H1 (cell line): ENCODE measurements around the gene TMEM245. TPM values are rescaled to one million over a fixed set of nuclear protein-coding genes. Genes with fewer than 3 reads are reported as not detected.

Source experiments
- ATF3 ChIP-seq: IDR thresholded peaks from 2 replicates; pipeline ENCODE4 v1.6.1; 2011; ENCODE audit warnings: low read depth, mild to moderate bottlenecking, low read length; ENCODE audit not compliant: insufficient read depth
- CBX5 ChIP-seq: fragments of 300-800, 300-1000 bp; sonication (generic); IDR thresholded peaks from 2 replicates; pipeline ENCODE4 v1.7.1; 2016; ENCODE audit warnings: antibody characterized with exemption, low read length, low read depth
- CHD2 ChIP-seq: IDR thresholded peaks from 2 replicates; pipeline ENCODE4 v1.6.1; 2012; ENCODE audit warnings: low read length, improper control_type of control experiment
- GTF2F1 ChIP-seq: IDR thresholded peaks from 2 replicates; pipeline ENCODE4 v1.6.1; 2012; ENCODE audit warnings: low read depth, low read length, improper control_type of control experiment, borderline replicate concordance
- TAF7 ChIP-seq: optimal IDR thresholded peaks from 2 replicates; pipeline ENCODE3; 2011; ENCODE audit warnings: low read depth, mild to moderate bottlenecking, inconsistent platforms, low read length, moderate library complexity, borderline replicate concordance
- TCF12 ChIP-seq: IDR thresholded peaks from 2 replicates; pipeline ENCODE4 v1.6.1; 2011; ENCODE audit warnings: low read depth, mild to moderate bottlenecking, low read length
- polyA plus RNA-seq, 7 experiments: library from polyadenylated mRNA; depleted of rRNA in 3 of 7; stranded (reverse) in 5 of 7; unstranded in 2 of 7; fragments of >200 nt in 5 of 7; fragments of 200-250 nt in 2 of 7; gene quantifications; 1 replicate in 5 of 7; 2 replicates in 1 of 7; 4 replicates in 1 of 7; pipeline versions ENCODE4 v1.2.1 to v1.2.3, GENCODE V29; 2011 to 2013; ENCODE audit warnings: missing spikeins in 2 of 7, mixed read lengths in 2 of 7
- total RNA-seq: library from RNA; stranded (reverse); fragmentation: NEBNext Ultra II Directional; extraction: Animal tissue kit (Norgen Biotek cat#: 25700); gene quantifications from 2 replicates; pipeline ENCODE4 v1.2.1, GENCODE V29; 2021

TMEM245 gene
- total and polyA plus RNA-seq, 2 of the 8 experiments (the other 6 are each of a cell fraction or from before 2014, with no cell fraction given): 44.3 to 45.8 TPM

- TF ChIP-seq ATF3 (no peak), CBX5 (no peak), TAF7 (no peak), CHD2 (no peak), TCF12 (no peak), GTF2F1 (no peak)
- TF ChIP-seq, all 59 proteins: peak for 0
Measured at GRCh38 chr9:109117856-109118807, 1.6 kb downstream of the TMEM245 start (continued).
